GM19351 (cell line): ENCODE results near the gene FAM117A.
"Not testable (repeated sequence)": the region's sequence is repeated elsewhere in the genome, so short reads cannot be mapped to it uniquely, and the experiment has no call there.

Source experiments
- ATAC-seq: cut with Tn5 transposase; IDR thresholded peaks from one replicate; pipeline ENCODE4 v1.9.1; 2021; ENCODE audit warnings: mild to moderate bottlenecking, moderate library complexity; ENCODE audit not compliant: unreplicated experiment

FAM117A gene

GRCh38 chr17:49764559-49765180 lies 739 bp upstream of the FAM117A start:
- no peak for ATAC-seq

GRCh38 chr17:49762151-49762941 lies 1.6 kb downstream of the FAM117A start:
- ATAC-seq: no peak

- ATAC-seq: no peak
Measured at GRCh38 chr17:49760932-49761558, 2.9 kb downstream of the FAM117A start.

GRCh38 chr17:49760296-49760695 lies 3.6 kb downstream of the FAM117A start:
- no peak for ATAC-seq

GRCh38 chr17:49759203-49759602 lies 4.7 kb downstream of the FAM117A start:
- no peak for ATAC-seq

GRCh38 chr17:49758464-49759010 lies 5.4 kb downstream of the FAM117A start:
- ATAC-seq: not testable (repeated sequence)

GRCh38 chr17:49757151-49757777 lies 6.7 kb downstream of the FAM117A start:
- no peak for ATAC-seq

GRCh38 chr17:49756323-49757150 lies 7.4 kb downstream of the FAM117A start:
- no peak for ATAC-seq

- no peak for ATAC-seq
Measured at GRCh38 chr17:49755663-49756283, 8.2 kb downstream of the FAM117A start.

- ATAC-seq: no peak
Measured at GRCh38 chr17:49753959-49754391, 10.0 kb downstream of the FAM117A start.

GRCh38 chr17:49752508-49752907 lies 11.4 kb downstream of the FAM117A start:
- ATAC-seq: no peak

GRCh38 chr17:49749730-49750129 lies 14.2 kb downstream of the FAM117A start:
- ATAC-seq: no peak

- peak; percentile 88 for ATAC-seq
Measured at GRCh38 chr17:49748791-49749190, 15.1 kb downstream of the FAM117A start.

GRCh38 chr17:49748223-49748622 lies 15.7 kb downstream of the FAM117A start:
- no peak for ATAC-seq

GRCh38 chr17:49747632-49748031 lies 16.3 kb downstream of the FAM117A start:
- ATAC-seq: no peak

GRCh38 chr17:49746791-49747490 lies 17.0 kb downstream of the FAM117A start:
- peak; percentile 53 for ATAC-seq

- ATAC-seq: no peak
Measured at GRCh38 chr17:49745175-49746139, 18.5 kb downstream of the FAM117A start.

GRCh38 chr17:49742166-49742638 lies 21.7 kb downstream of the FAM117A start:
- ATAC-seq: no peak
